Left ventricle myocardium inferior (tissue), 1 donor: ENCODE measurements around the gene RERE. TPM values are rescaled to one million over a fixed set of nuclear protein-coding genes. Genes with fewer than 3 reads are reported as not detected.

ENCODE experiments used
- DNase-seq: peaks from one replicate; pipeline ENCODE4 v3.0.0-alpha.2; 2020
- H3K27ac ChIP-seq: fragments of 200-600 bp; replicated peaks from 2 replicates; pipeline ENCODE4 v1.8.0; 2021
- H3K27me3 ChIP-seq: fragments of 200-600 bp; 2 replicates; pipeline ENCODE4 v1.8.0; 2021; ENCODE audit warnings: low read depth
- H3K36me3 ChIP-seq: fragments of 200-600 bp; 2 replicates; pipeline ENCODE4 v1.8.0; 2021
- H3K4me1 ChIP-seq: fragments of 200-600 bp; 2 replicates; pipeline ENCODE4 v1.8.0; 2021
- H3K4me3 ChIP-seq: fragments of 200-600 bp; 2 replicates; pipeline ENCODE4 v1.8.0; 2021; ENCODE audit warnings: mild to moderate bottlenecking, moderate library complexity
- H3K9me3 ChIP-seq: fragments of 200-600 bp; replicated peaks from 2 replicates; pipeline ENCODE4 v1.8.0; 2021
- CTCF ChIP-seq: fragments of 200-600 bp; IDR thresholded peaks from 2 replicates; pipeline ENCODE4 v1.8.0; 2021; ENCODE audit warnings: antibody characterized with exemption, mild to moderate bottlenecking, borderline replicate concordance
- intact Hi-C: fragments of 100-400 bp; cut with micrococcal nuclease; formaldehyde crosslinking; loops from one replicate; pipeline ENCODE4 v1.11.0; 2022
- total RNA-seq: library from RNA; stranded (reverse); fragmentation: NEBNext Ultra II Directional; extraction: Animal tissue kit (Norgen Biotek cat#: 25700); gene quantifications from one replicate; pipeline ENCODE4 v1.2.1, GENCODE V29; 2021
- donor health status: DM: no; HTN: yes; CAD: no; lungs with severe emphysema.

The RERE gene
- total RNA-seq, 1 donor from 2014 or later, result 141 TPM

GRCh38 chr1:8545078-8545477 is 272.4 kb downstream of the RERE start:
- H3K36me3 ChIP-seq, result peaks cover 4% of the 10 kb centered on the region
- H3K27me3 ChIP-seq, result no peaks in the 10 kb centered on the region
- intact Hi-C loops, result no loop called here
- H3K4me3 ChIP-seq, result no peak overlapping the region
- no peak for DNase-seq
- H3K4me1 ChIP-seq, result peaks cover 18% of the 10 kb centered on the region
- no peak overlapping the region for H3K27ac ChIP-seq
- no peak for TF ChIP-seq CTCF
- H3K9me3 ChIP-seq, result no peaks in the 10 kb centered on the region

GRCh38 chr1:8544644-8545043 is 272.8 kb downstream of the RERE start:
- Histone ChIP-seq H3K4me3 (no peak overlapping the region), H3K27me3 (no peaks in the 10 kb centered on the region), H3K9me3 (no peaks in the 10 kb centered on the region), H3K4me1 (peaks cover 14% of the 10 kb centered on the region), H3K27ac (no peak overlapping the region), H3K36me3 (peaks cover 5% of the 10 kb centered on the region)
- intact Hi-C loops, result no loop called here
- no peak for DNase-seq
- TF ChIP-seq CTCF, result no peak

- peaks cover 5% of the 10 kb centered on the region for H3K36me3 ChIP-seq
- DNase-seq, result no peak
- H3K4me1 ChIP-seq, result peaks cover 8% of the 10 kb centered on the region
- no peak for TF ChIP-seq CTCF
- intact Hi-C loops, result no loop called here
- no peaks in the 10 kb centered on the region for H3K27me3 ChIP-seq
- H3K9me3 ChIP-seq, result no peaks in the 10 kb centered on the region
- no peak overlapping the region for H3K27ac ChIP-seq
- no peak overlapping the region for H3K4me3 ChIP-seq
These were observed 273.5 kb downstream of the RERE start for GRCh38 chr1:8543965-8544364.

- Histone ChIP-seq H3K36me3 (peaks cover 5% of the 10 kb centered on the region), H3K9me3 (no peaks in the 10 kb centered on the region), H3K27me3 (no peaks in the 10 kb centered on the region), H3K27ac (no peak overlapping the region), H3K4me1 (peaks cover 8% of the 10 kb centered on the region), H3K4me3 (no peak overlapping the region)
- intact Hi-C loops, result no loop called here
- DNase-seq, result no peak
- TF ChIP-seq CTCF, result no peak
These were observed 275.4 kb downstream of the RERE start for GRCh38 chr1:8541961-8542521.

- no peak overlapping the region for H3K27ac ChIP-seq
- no peak for TF ChIP-seq CTCF
- no peaks in the 10 kb centered on the region for H3K9me3 ChIP-seq
- no peak for DNase-seq
- H3K4me3 ChIP-seq, result no peak overlapping the region
- peaks cover 8% of the 10 kb centered on the region for H3K4me1 ChIP-seq
- no peaks in the 10 kb centered on the region for H3K27me3 ChIP-seq
- peaks cover 5% of the 10 kb centered on the region for H3K36me3 ChIP-seq
- intact Hi-C loops, result no loop called here
These were observed 276.5 kb downstream of the RERE start for GRCh38 chr1:8540971-8541370.
